ENCODE measurements around the gene XK. TPM values are rescaled to one million over a fixed set of nuclear protein-coding genes. Genes with fewer than 3 reads are reported as not detected.
"Not testable (repeated sequence)": the region's sequence is repeated elsewhere in the genome, so short reads cannot be mapped to it uniquely, and the experiment has no call there.

XK gene
- total and polyA plus RNA-seq, 9 of the 15 experiments (the other 6 are each of a cell fraction or from before 2014, with no cell fraction given) = 4.0 to 21.6 (median 11.6) TPM

- in situ Hi-C loops (cut with MboI); DNase-seq (ENCODE audit: extremely low read depth in 1 of 4, low spot score in 3 of 4); ATAC-seq; H3K4me2 ChIP-seq (ENCODE audit: insufficient read depth, low read length); CTCF ChIA-PET (ENCODE audit: low intra/inter-chr PET ratio); H3K27ac ChIP-seq (ENCODE audit: extremely low read depth, low read depth, low read length); H2AFZ ChIP-seq (ENCODE audit: low read depth, low read length); H3K9ac ChIP-seq (ENCODE audit: insufficient read depth in 1 of 2, low read depth in 2 of 2, low read length in 2 of 2); H3K36me3 ChIP-seq (ENCODE audit: control insufficient read depth, insufficient read depth, low read length); H3K9me1 ChIP-seq (ENCODE audit: control insufficient read depth, insufficient read depth, low read length); FAIRE-seq; BruUV-seq (replicated peaks); H3K9me3 ChIP-seq (replicated peaks; ENCODE audit: control insufficient read depth, insufficient read depth, low read depth, low read length); H4K20me1 ChIP-seq (replicated peaks; ENCODE audit: control insufficient read depth, insufficient read depth, low read length); H3K79me2 ChIP-seq (ENCODE audit: control insufficient read depth, insufficient read depth, low read length); H3K4me3 ChIP-seq; H3K27me3 ChIP-seq (ENCODE audit: control insufficient read depth in 2 of 2, insufficient read depth in 2 of 2, low read length in 2 of 2); POLR2A ChIA-PET: not testable (repeated sequence)
- TF ChIP-seq ZNF146 (CRISPR knock-in tag; IDR thresholded peaks at IDR 0.05; ENCODE audit: unreplicated experiment) (peak; percentile 69), KDM1A (IDR thresholded peaks at IDR 0.05) (peak in 1 of 2 experiments; percentile 28; a peak in 1 of 4 replicates)
- H3K4me1 ChIP-seq (replicated peaks in 1 of 2; ENCODE audit: control insufficient read depth in 2 of 2, insufficient read depth in 2 of 2, low read length in 2 of 2) = peaks cover 3 to 28% of the 10 kb centered on the region in 2 experiments; a peak in 3 of 5 replicates
- intact Hi-C loops (cut with micrococcal nuclease) = loop anchor here (5.0 kb wide), 1 partner anchor 79 kb away; the partner anchor contains the start of gene LANCL3
- WGBS (ENCODE audit: insufficient coverage, low coverage, missing lambda C conversion rate) = 71% methylated on average over 1 of the region's 2 CpGs
These were observed 34.7 kb upstream of the XK start for GRCh38 chrX:37650879-37651278.

- Histone ChIP-seq H3K4me3 (no peak overlapping the region), H3K27ac (ENCODE audit: extremely low read depth, low read depth, low read length) (peak overlapping the region; percentile 92), H3K27me3 (ENCODE audit: control insufficient read depth in 2 of 2, insufficient read depth in 2 of 2, low read length in 2 of 2) (no peaks in the 10 kb centered on the region), H3K9me3 (replicated peaks; ENCODE audit: control insufficient read depth, insufficient read depth, low read depth, low read length) (no peaks in the 10 kb centered on the region), H4K20me1 (replicated peaks; ENCODE audit: control insufficient read depth, insufficient read depth, low read length) (no peaks in the 10 kb centered on the region), H2AFZ (ENCODE audit: low read depth, low read length) (0 out of 2 replicates have a peak overlapping the region, but pooled peaks have one; percentile 19), H3K9ac (ENCODE audit: insufficient read depth in 1 of 2, low read depth in 2 of 2, low read length in 2 of 2) (peak overlapping the region in 1 of 2 experiments; percentile 67; a peak in 2 of 4 replicates), H3K79me2 (ENCODE audit: control insufficient read depth, insufficient read depth, low read length) (no peaks in the 10 kb centered on the region), H3K9me1 (ENCODE audit: control insufficient read depth, insufficient read depth, low read length) (no peaks in the 10 kb centered on the region), H3K4me2 (ENCODE audit: insufficient read depth, low read length) (peak overlapping the region; percentile 8; the same call in 1 of the 2 replicates), H3K36me3 (ENCODE audit: control insufficient read depth, insufficient read depth, low read length) (no peaks in the 10 kb centered on the region; the same call in 2 of the 3 replicates), H3K4me1 (replicated peaks in 1 of 2; ENCODE audit: control insufficient read depth in 2 of 2, insufficient read depth in 2 of 2, low read length in 2 of 2) (peaks cover 3 to 28% of the 10 kb centered on the region in 2 experiments; a peak in 3 of 5 replicates)
- 38% methylated on average over 1 of the region's 1 CpG for WGBS (ENCODE audit: insufficient coverage, low coverage, missing lambda C conversion rate)
- CTCF ChIA-PET (ENCODE audit: low intra/inter-chr PET ratio) = no interaction called here
- DNase-seq (ENCODE audit: extremely low read depth in 1 of 4, low spot score in 3 of 4) (peak in 1 of 4 experiments; percentile 23), ATAC-seq (peak; percentile 26), FAIRE-seq (no peak)
- intact Hi-C loops (cut with micrococcal nuclease) (loop anchor here (2.0 to 5.0 kb wide), 2 partner anchors 29 to 80 kb away; partner anchors contain the start of gene LANCL3), in situ Hi-C loops (cut with MboI) (no loop called here)
- no TSS peak for BruUV-seq (replicated peaks)
- TF ChIP-seq ZNF655 (CRISPR knock-in tag; IDR thresholded peaks at IDR 0.05) = no peak
- peak; percentile 25; the same call in 1 of the 2 replicates for TF ChIP-seq BCOR (IDR thresholded peaks at IDR 0.05)
- TF ChIP-seq ZNF316 (IDR thresholded peaks at IDR 0.05) = peak; percentile 14; the same call in 1 of the 2 replicates
- POLR2A ChIA-PET = interaction anchor here (1.0 kb wide), 1 partner anchor 29 kb away, joined by 3 read pairs; no protein-coding TSS in a partner anchor
These were observed 33.6 kb upstream of the XK start for GRCh38 chrX:37651921-37652452.

Measured in K562 (cell line).